Endometrial microvascular endothelial cells (primary cell): ENCODE results near the gene PLXNA3. TPM values are rescaled to one million over a fixed set of nuclear protein-coding genes. Genes with fewer than 3 reads are reported as not detected.

Source experiments
- in situ Hi-C: cut with HindIII; loops from 2 replicates; pipeline ENCODE4 v1.10.0; 2017; ENCODE audit warnings: low sequenced_read_pairs, low pct_unique_long_range_greater_than_20kb; ENCODE audit errors: inconsistent ontology term
- total RNA-seq: library from RNA; depleted of rRNA; stranded (reverse); fragments of >200 nt; gene quantifications from one replicate; pipeline ENCODE4 v1.2.3, GENCODE V29; 2015; ENCODE audit errors: inconsistent ontology term

The PLXNA3 gene
- total RNA-seq, 1 donor from 2014 or later, result 8.9 TPM

- in situ Hi-C loops, result no loop called here
These were observed 24.5 kb upstream of the PLXNA3 start for GRCh38 chrX:154433605-154434004.

DNA sequence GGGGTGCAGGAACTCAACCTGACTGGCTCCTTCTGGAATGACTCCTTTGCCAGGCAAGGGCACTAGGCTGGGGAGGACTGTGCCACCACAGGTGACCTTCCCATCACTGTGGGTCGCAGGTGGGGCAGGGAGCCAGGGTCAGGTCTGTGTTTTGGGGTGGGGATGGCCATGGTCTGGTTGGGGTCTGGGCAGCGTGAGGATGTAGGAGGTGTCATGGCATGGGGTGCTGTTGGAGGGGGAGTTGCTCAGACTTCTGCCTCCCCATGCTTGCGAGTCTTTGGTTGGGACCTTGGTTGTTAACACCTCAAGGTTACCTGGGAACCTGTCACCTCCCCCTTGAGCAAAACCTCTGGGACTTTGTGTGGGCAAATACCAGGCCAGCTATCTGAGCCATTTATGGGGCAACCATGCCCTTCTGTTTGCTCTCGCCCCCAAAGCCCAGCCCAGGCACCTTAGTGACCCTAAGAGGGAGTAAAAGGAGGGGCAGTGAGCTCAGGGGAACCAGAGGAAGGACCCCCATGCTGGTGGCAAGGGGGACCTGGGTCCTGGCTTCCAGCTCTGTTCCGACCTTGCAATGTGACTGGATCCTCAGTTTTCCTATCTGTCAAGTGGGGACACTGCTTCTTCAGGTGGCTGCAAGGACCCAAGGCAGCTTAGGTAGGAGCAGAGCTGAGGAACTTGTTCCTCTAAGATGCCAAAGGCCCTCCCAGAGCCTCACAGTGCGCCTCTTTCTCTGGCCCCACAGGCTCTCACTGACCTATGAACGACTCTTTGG, 23.5 kb upstream of the PLXNA3 start:
- in situ Hi-C loops, result no loop called here

GRCh38 chrX:154435171-154435733, 22.8 kb upstream of the PLXNA3 start:
- in situ Hi-C loops, result no loop called here

DNA sequence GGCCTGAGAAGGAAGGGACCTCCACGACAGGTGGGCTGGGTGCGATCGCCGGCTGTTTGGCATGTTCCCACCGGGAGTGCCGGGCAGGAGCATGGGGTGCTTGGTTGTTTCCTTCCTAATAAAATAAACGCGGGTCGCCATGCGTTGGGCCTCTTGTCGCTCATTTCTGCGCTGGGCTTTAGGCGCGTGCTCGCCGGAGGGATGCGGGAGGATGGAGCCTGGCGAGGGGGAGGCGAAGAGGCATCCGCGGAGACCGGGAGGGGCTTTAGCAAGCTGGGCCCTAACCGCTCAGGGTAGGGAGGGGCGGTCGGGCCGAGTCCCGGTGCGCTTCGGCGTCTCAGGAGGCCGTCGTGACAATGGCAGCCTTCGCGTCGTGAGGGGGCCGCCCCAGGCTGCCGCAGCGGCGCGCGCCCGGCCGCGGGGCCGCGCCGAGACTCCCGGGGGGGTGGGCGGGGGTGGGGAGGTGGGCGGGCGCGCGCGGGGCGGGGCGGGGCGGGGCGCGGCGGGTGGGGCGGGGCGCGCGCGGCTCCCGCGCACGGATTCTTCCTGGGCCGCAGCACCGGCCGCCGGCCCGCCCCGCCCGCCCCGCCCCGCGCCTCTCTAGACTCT, 21.6 kb upstream of the PLXNA3 start:
- in situ Hi-C loops, result no loop called here

DNA sequence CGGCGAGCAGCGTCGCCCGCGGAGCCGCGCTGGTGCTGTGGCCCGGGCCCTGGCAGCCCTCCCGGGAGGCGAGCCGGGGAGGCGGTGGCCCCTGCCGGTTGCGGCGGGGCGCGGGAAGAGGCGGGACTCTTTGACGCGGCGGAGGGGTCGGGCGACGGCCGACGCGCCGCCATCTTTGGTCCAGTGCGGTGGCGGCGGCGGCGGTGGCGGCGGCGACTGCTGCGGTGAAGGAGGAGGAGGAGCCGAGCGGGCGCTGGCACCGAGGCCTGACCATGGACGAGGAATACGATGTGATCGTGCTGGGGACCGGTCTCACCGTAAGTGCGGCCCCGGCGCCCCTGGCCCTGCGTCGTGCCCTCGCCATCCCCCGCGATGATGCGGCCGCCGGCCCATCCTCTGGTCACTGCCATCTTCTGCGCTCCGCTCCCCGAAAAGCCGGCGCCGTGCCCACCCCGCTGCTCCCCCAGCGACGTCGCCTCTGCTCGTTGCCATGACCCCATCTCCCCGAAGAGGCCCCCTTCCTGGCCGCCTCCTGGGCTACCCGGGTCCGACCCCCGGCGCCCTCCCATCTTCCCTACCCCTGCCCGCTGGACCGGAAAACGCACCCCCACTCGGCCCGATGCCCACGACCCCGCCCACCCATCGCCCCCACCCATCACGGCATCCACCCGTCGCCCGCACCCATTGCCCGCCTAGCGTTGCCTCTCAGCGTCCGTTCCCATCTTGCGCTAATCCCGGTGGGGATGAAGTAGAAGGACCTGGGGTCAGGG, 20.9 kb upstream of the PLXNA3 start, which contains the start of gene GDI1:
GDI1 (plus strand) TSS at position 172 of the 770 bp plus-strand sequence; CDS start at position 273, 101 bp downstream.
- in situ Hi-C loops, result no loop called here

DNA sequence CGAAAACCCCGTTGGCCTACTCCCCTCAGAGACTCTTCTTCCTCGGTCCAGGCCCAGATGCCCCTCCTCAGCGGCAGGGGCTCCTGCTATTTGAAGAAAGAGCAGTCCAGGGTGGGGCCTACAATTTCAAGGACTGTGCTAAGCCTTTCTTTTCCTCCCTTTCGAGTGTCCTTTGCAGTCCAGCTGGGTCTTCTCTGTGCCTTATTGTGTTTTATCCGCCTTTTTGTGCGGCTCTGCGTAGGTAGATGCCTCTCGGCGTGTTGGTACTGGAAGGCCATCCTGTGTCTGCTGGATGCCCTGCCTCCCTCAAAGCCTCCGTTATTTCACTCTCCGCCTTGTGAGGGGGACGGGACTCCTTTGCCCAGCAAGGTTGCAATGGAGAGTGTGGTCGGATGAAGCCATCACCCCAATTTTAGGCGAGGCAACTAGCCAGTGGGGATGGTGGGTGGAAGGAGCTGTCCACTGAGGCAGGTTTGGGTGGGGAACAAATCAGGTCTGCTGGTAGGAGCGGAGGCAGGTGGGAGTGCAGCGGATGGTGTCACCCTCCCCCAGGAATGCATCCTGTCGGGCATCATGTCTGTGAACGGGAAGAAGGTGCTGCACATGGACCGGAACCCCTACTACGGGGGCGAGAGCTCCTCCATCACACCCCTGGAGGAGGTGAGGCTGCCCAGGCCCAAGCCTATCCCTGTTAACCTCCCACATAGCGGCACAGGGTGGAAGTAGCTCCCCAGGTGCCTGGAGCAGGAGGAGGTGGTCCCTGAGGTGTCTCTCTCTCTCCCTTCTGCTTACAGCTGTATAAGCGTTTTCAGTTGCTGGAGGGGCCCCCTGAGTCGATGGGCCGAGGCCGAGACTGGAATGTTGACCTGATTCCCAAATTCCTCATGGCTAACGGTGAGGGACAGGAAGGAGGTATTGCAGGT, 19.8 kb upstream of the PLXNA3 start:
- in situ Hi-C loops, result no loop called here

GRCh38 chrX:154439841-154440240, 18.2 kb upstream of the PLXNA3 start:
- in situ Hi-C loops, result no loop called here

GRCh38 chrX:154440623-154441357, 17.3 kb upstream of the PLXNA3 start:
- in situ Hi-C loops, result no loop called here

DNA sequence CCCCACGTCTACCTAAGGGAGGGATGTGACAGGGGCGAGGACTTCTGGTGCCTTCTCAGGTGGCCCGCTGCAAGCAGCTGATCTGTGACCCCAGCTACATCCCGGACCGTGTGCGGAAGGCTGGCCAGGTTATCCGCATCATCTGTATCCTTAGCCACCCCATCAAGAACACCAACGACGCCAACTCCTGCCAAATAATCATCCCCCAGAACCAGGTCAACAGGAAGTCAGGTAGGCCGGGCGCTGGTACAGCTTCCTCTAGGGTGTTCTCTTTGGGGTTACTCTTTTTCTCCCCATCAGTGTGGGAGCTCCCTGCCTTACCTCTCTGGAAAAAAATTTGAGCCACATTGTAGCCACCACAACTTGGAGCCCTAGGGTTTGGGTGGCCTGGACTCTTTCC, 16.5 kb upstream of the PLXNA3 start:
- in situ Hi-C loops, result no loop called here

DNA sequence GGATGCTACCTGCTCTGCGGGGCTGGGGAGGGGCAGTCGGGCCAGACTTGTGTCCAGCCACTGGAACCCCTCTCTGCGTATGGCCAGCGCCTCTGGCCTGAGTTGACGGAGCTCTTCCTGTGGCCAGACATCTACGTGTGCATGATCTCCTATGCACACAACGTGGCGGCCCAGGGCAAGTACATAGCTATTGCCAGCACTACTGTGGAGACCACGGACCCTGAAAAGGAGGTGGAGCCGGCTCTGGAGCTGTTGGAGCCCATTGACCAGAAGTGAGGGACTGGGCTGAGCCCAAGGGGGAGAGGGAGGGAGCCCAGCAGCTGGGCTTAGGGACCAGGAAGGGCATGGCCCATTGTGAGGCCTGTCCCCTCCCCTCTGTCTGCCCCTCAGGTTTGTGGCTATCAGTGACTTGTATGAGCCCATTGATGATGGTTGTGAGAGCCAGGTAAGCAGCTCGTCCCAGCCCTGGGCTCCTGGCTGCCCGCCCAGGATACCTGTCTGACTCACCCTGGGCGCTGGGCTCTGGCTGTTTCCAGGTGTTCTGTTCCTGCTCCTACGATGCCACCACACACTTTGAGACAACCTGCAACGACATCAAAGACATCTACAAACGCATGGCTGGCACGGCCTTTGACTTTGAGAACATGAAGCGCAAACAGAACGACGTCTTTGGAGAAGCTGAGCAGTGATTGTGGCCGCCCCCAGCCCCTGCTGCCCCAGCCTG, 15.9 kb upstream of the PLXNA3 start:
- in situ Hi-C loops, result no loop called here

DNA sequence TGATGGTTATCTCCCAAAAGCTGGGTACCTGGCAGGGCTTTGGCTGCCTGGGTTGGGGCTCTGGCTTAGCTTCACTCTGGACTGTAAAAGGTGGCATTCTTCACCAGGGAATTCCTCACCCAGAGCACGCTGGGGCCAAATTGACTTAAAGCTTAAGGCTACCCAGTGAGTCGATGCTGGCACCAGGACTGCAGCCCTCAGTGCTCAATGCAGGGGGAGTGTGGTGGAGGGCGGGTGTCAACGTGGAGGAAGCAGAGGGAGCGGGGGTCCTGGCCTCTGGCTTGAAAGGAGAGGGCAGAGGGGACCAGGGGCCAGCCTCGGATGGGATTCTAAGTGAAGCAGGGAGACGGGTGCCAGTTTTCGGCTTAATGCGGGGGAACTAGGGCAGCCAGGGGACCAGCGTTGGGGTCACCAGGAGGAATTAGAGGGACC, 14.6 kb upstream of the PLXNA3 start:
- in situ Hi-C loops, result no loop called here

- in situ Hi-C loops, result no loop called here
These were observed 13.9 kb upstream of the PLXNA3 start, which contains the start of gene FAM50A for GRCh38 chrX:154443992-154444754. Gene FAM50A (plus strand): TSS chrX:154444141. CDS start chrX:154444236, 95 bp downstream.

- in situ Hi-C loops, result no loop called here
These were observed 13.3 kb upstream of the PLXNA3 start for GRCh38 chrX:154444755-154445246.

- in situ Hi-C loops, result no loop called here
These were observed 12.3 kb upstream of the PLXNA3 start for GRCh38 chrX:154445776-154446175.

GRCh38 chrX:154446430-154446829, 11.7 kb upstream of the PLXNA3 start:
- in situ Hi-C loops, result no loop called here

DNA sequence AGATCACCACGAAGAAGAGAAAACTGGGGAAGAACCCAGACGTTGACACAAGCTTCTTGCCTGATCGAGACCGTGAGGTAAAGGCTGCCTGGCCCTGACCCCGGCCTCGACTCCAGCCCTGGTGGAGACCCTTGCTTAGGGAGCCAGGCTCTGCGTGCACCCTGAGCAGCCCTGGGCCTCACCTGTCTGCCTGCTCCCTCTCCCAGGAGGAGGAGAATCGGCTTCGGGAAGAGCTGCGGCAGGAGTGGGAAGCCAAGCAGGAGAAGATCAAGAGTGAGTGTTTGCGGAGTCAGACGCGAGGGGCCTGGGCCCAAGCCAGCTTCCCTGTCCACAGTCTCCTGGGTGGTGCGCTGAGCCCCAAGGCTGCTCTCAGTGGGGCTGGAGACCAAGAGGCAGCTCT, 9.6 kb upstream of the PLXNA3 start:
- in situ Hi-C loops, result no loop called here
